WERI-Rb-1 (cell line): ENCODE measurements around the gene NT5DC1.

Experiments used
- DNase-seq: peaks from one replicate; pipeline ENCODE4 v3.0.0-alpha.2; 2020
- H3K27ac ChIP-seq: fragments of 250-450 bp; sonication (Bioruptor Pico); 2 replicates; pipeline ENCODE4 v1.5.1; 2020; ENCODE audit warnings: mild to moderate bottlenecking, moderate library complexity
- H3K27me3 ChIP-seq: fragments of 250-450 bp; sonication (Bioruptor Pico); 2 replicates; pipeline ENCODE4 v1.5.1; 2021; ENCODE audit warnings: mild to moderate bottlenecking, low read depth, moderate library complexity; ENCODE audit not compliant: insufficient read depth, severe bottlenecking
- H3K36me3 ChIP-seq: fragments of 250-450 bp; sonication (Bioruptor Pico); 2 replicates; pipeline ENCODE4 v1.5.1; 2020; ENCODE audit warnings: mild to moderate bottlenecking, moderate library complexity
- H3K4me3 ChIP-seq: 2 replicates; pipeline ENCODE4 v1.5.1; 2011; ENCODE audit warnings: low read depth, mild to moderate bottlenecking, control low read depth, low read length
- H3K9me3 ChIP-seq: fragments of 250-450 bp; sonication (Bioruptor Pico); 2 replicates; pipeline ENCODE4 v1.5.1; 2021; ENCODE audit warnings: mild to moderate bottlenecking, moderate library complexity; ENCODE audit not compliant: severe bottlenecking
- CTCF ChIP-seq: IDR thresholded peaks from 2 replicates; pipeline ENCODE4 v1.5.1; 2011; ENCODE audit warnings: low read depth, mild to moderate bottlenecking, control low read depth, inconsistent platforms, low read length

NT5DC1 gene

GRCh38 chr6:116144605-116145004 lies 44.0 kb downstream of the NT5DC1 start:
- DNase-seq: no peak
- no peak overlapping the region for H3K27ac ChIP-seq
- H3K4me3 ChIP-seq: no peak overlapping the region
- no peaks in the 10 kb centered on the region for H3K27me3 ChIP-seq
- H3K9me3 ChIP-seq: no peaks in the 10 kb centered on the region
- TF ChIP-seq CTCF: no peak
- H3K36me3 ChIP-seq: no peaks in the 10 kb centered on the region

GRCh38 chr6:116145803-116146675 lies 45.4 kb downstream of the NT5DC1 start:
- no peaks in the 10 kb centered on the region for H3K27me3 ChIP-seq
- no peak for DNase-seq
- H3K4me3 ChIP-seq: no peak overlapping the region
- TF ChIP-seq CTCF: no peak
- no peaks in the 10 kb centered on the region for H3K9me3 ChIP-seq
- no peak overlapping the region for H3K27ac ChIP-seq
- no peaks in the 10 kb centered on the region for H3K36me3 ChIP-seq

- Histone ChIP-seq H3K4me3 (no peak overlapping the region), H3K36me3 (no peaks in the 10 kb centered on the region), H3K27ac (no peak overlapping the region), H3K9me3 (no peaks in the 10 kb centered on the region), H3K27me3 (no peaks in the 10 kb centered on the region)
- no peak for DNase-seq
- TF ChIP-seq CTCF: no peak
Measured at GRCh38 chr6:116152620-116153019, 52.0 kb downstream of the NT5DC1 start.

GRCh38 chr6:116154887-116155286 lies 54.2 kb downstream of the NT5DC1 start:
- Histone ChIP-seq H3K36me3 (no peaks in the 10 kb centered on the region), H3K27me3 (no peaks in the 10 kb centered on the region), H3K9me3 (no peaks in the 10 kb centered on the region), H3K27ac (no peak overlapping the region), H3K4me3 (no peak overlapping the region)
- no peak for TF ChIP-seq CTCF
- DNase-seq: no peak

GRCh38 chr6:116156405-116157326 lies 56.0 kb downstream of the NT5DC1 start:
- H3K36me3 ChIP-seq: no peaks in the 10 kb centered on the region

More at GRCh38 chr6:116156405-116157326, 56.0 kb downstream of the NT5DC1 start:
- no peak for TF ChIP-seq CTCF
- Histone ChIP-seq H3K27me3 (no peaks in the 10 kb centered on the region), H3K4me3 (no peak overlapping the region), H3K27ac (no peak overlapping the region), H3K9me3 (no peaks in the 10 kb centered on the region)
- no peak for DNase-seq
